SU-DHL-6 (cell line): ENCODE data around the gene MAP2K2.

Experiments
- H2AFZ ChIP-seq: fragments of 200-600 bp; sonication (generic); 2 replicates; pipeline ENCODE4 v1.6.1; 2014; ENCODE audit warnings: low read depth, mild to moderate bottlenecking, moderate library complexity, mixed read lengths, antibody characterized with exemption, low read length; ENCODE audit not compliant: severe bottlenecking
- H3F3A ChIP-seq: fragments of 200-600 bp; shearing (Covaris generic); 2 replicates; pipeline ENCODE4 v1.6.0; 2016; ENCODE audit warnings: antibody characterized with exemption, mild to moderate bottlenecking; ENCODE audit not compliant: insufficient read depth
- H3K27ac ChIP-seq: fragments of 200-600 bp; sonication (generic); 2 replicates; pipeline ENCODE4 v1.5.1; 2016; ENCODE audit warnings: low read depth, mild to moderate bottlenecking, low read length, moderate library complexity, mixed read lengths
- H3K27me3 ChIP-seq: fragments of 200-600 bp; sonication (generic), shearing (Covaris generic); 2 replicates; pipeline ENCODE4 v1.6.0; 2014; ENCODE audit warnings: mild to moderate bottlenecking, low read length
- H3K36me3 ChIP-seq: fragments of 200-600 bp; sonication (generic); 2 replicates; pipeline ENCODE4 v1.6.1; 2014; ENCODE audit warnings: mild to moderate bottlenecking, low read length, mixed read lengths
- H3K4me2 ChIP-seq: fragments of 300-600, 200-600 bp; shearing (Covaris generic), sonication (generic); 2 replicates; pipeline ENCODE4 v1.6.0; 2014; ENCODE audit warnings: low read length, low read depth, mild to moderate bottlenecking; ENCODE audit not compliant: poor library complexity, severe bottlenecking
- H3K4me3 ChIP-seq: fragments of 200-600 bp; sonication (generic); 2 replicates; pipeline ENCODE4 v1.5.1; 2014; ENCODE audit warnings: antibody characterized with exemption, low read length, mild to moderate bottlenecking, mixed read lengths; ENCODE audit not compliant: insufficient read depth, poor library complexity, severe bottlenecking
- H3K79me2 ChIP-seq: fragments of 200-600 bp; sonication (generic); 2 replicates; pipeline ENCODE4 v1.6.1; 2014; ENCODE audit warnings: mild to moderate bottlenecking, low read length, moderate library complexity; ENCODE audit not compliant: insufficient read depth
- H3K9ac ChIP-seq: fragments of 200-600 bp; sonication (generic); 2 replicates; pipeline ENCODE4 v1.7.0; 2014; ENCODE audit warnings: mild to moderate bottlenecking, low read length
- H3K9me2 ChIP-seq: fragments of 200-600 bp; sonication (generic); replicated peaks from 2 replicates; pipeline ENCODE4 v1.6.1; 2014; ENCODE audit warnings: low read length; ENCODE audit not compliant: insufficient read depth
- H3K9me3 ChIP-seq: fragments of 200-600 bp; sonication (generic); 2 replicates; pipeline ENCODE4 v1.6.1; 2014; ENCODE audit warnings: low read length, mixed read lengths; ENCODE audit not compliant: insufficient read depth
- H4K20me1 ChIP-seq: fragments of 200-600 bp; sonication (generic); 2 replicates; pipeline ENCODE4 v1.6.1; 2014; ENCODE audit warnings: low read depth, mild to moderate bottlenecking, antibody characterized with exemption, low read length, moderate library complexity, mixed read lengths
- EZH2phosphoT487 ChIP-seq: fragments of 200-600 bp; sonication (generic), shearing (Covaris generic); conservative IDR thresholded peaks from 2 replicates; pipeline ENCODE4 v1.6.1; 2018; ENCODE audit warnings: mild to moderate bottlenecking, antibody characterized with exemption, low read length, moderate library complexity, mixed read lengths
- TF ChIP-seq, protein P1 (sequence below): fragments of 200-600 bp; sonication (generic); IDR thresholded peaks from one replicate; pipeline ENCODE4 v1.5.1; 2017; ENCODE audit warnings: antibody characterized with exemption, mild to moderate bottlenecking, low read length, moderate library complexity; ENCODE audit not compliant: insufficient read depth, poor library complexity, severe bottlenecking

Gene MAP2K2

DNA sequence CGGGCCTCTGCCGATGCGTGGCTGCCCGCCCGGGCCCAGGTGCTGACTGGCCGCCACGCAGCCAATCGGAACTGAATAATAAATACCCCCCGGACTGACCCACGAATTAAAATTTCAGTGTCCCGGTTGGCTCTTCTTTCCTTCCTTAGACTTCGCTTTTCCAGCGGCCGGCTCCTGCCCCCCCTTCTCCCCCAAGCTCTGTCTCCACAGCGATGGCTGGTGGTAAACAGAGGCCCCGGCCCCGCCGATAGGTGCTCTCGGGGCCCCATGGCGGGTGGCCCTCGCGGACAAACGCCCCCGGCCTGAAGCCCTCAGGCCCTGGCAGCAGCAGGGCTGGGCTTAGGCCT, 59.8 kb downstream of the MAP2K2 start:
- H3K27me3 ChIP-seq = no peaks in the 10 kb centered on the region
- peaks cover 13% of the 10 kb centered on the region for H3F3A ChIP-seq
- H4K20me1 ChIP-seq = peaks cover 13% of the 10 kb centered on the region; the same call in 1 of the 2 replicates
- TF ChIP-seq EZH2phosphoT487 = no peak
- TF ChIP-seq, protein P1, sequence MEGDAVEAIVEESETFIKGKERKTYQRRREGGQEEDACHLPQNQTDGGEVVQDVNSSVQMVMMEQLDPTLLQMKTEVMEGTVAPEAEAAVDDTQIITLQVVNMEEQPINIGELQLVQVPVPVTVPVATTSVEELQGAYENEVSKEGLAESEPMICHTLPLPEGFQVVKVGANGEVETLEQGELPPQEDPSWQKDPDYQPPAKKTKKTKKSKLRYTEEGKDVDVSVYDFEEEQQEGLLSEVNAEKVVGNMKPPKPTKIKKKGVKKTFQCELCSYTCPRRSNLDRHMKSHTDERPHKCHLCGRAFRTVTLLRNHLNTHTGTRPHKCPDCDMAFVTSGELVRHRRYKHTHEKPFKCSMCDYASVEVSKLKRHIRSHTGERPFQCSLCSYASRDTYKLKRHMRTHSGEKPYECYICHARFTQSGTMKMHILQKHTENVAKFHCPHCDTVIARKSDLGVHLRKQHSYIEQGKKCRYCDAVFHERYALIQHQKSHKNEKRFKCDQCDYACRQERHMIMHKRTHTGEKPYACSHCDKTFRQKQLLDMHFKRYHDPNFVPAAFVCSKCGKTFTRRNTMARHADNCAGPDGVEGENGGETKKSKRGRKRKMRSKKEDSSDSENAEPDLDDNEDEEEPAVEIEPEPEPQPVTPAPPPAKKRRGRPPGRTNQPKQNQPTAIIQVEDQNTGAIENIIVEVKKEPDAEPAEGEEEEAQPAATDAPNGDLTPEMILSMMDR = no peak
- no peaks in the 10 kb centered on the region for H3K36me3 ChIP-seq
- H3K4me3 ChIP-seq = peak overlapping the region; percentile 97
- peaks cover 60% of the 10 kb centered on the region for H3K79me2 ChIP-seq
- peak overlapping the region; percentile 76 for H3K4me2 ChIP-seq
- H3K9ac ChIP-seq = peak overlapping the region; percentile 99
- H3K27ac ChIP-seq = peak overlapping the region; percentile 79
- H3K9me3 ChIP-seq = no peaks in the 10 kb centered on the region
- no peak overlapping the region for H2AFZ ChIP-seq
- H3K9me2 ChIP-seq = no peaks in the 10 kb centered on the region

DNA sequence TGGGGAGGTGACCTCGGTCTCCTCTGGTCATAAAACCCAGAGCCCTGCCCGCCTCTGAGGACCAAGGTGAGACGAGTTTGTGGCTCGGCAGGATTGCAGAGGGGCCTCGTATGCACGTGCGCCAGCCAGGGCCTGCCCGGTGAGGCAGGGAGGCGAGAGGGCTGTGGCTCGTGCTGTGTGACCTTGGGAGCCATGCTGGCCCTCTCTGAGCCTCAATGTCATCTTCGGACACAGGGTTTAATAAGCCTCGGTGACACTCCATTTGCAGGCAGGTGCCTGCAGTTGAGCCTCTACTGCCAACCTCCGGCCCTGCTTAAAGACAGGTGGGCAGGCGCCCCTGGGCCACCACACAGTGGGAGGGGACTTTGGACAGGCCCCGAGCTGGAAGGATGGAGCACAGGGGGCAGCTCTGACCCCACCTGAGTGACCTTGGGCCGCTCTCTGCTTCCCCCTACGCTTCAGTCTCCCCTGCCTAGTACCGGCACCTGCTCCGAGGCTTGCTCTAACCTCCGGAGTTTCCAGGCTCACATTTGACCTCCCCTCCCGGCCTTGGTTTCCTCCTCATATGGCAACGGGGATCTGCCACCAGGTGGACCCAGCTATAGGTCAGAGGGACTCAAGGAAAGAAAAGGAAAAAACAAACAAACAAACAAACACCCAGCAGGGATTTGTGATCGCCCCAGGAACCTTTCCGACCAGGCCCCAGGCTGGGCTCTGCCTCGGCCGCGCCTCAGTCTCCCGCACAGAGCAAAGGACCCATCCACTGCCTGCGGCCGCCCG, 60.4 kb downstream of the MAP2K2 start:
- peak overlapping the region; percentile 76 for H3K4me2 ChIP-seq
- H3K27ac ChIP-seq = peak overlapping the region; percentile 79
- no peaks in the 10 kb centered on the region for H3K27me3 ChIP-seq
- peak overlapping the region; percentile 97 for H3K4me3 ChIP-seq
- no peak for TF ChIP-seq EZH2phosphoT487
- TF ChIP-seq, protein P1 = no peak
- H4K20me1 ChIP-seq = peaks cover 16% of the 10 kb centered on the region; the same call in 1 of the 2 replicates
- H3K9me2 ChIP-seq = no peaks in the 10 kb centered on the region
- peaks cover 7% of the 10 kb centered on the region for H3F3A ChIP-seq
- no peaks in the 10 kb centered on the region for H3K36me3 ChIP-seq
- H3K79me2 ChIP-seq = peaks cover 66% of the 10 kb centered on the region
- H3K9me3 ChIP-seq = no peaks in the 10 kb centered on the region
- H2AFZ ChIP-seq = no peak overlapping the region
- peak overlapping the region; percentile 99 for H3K9ac ChIP-seq

DNA sequence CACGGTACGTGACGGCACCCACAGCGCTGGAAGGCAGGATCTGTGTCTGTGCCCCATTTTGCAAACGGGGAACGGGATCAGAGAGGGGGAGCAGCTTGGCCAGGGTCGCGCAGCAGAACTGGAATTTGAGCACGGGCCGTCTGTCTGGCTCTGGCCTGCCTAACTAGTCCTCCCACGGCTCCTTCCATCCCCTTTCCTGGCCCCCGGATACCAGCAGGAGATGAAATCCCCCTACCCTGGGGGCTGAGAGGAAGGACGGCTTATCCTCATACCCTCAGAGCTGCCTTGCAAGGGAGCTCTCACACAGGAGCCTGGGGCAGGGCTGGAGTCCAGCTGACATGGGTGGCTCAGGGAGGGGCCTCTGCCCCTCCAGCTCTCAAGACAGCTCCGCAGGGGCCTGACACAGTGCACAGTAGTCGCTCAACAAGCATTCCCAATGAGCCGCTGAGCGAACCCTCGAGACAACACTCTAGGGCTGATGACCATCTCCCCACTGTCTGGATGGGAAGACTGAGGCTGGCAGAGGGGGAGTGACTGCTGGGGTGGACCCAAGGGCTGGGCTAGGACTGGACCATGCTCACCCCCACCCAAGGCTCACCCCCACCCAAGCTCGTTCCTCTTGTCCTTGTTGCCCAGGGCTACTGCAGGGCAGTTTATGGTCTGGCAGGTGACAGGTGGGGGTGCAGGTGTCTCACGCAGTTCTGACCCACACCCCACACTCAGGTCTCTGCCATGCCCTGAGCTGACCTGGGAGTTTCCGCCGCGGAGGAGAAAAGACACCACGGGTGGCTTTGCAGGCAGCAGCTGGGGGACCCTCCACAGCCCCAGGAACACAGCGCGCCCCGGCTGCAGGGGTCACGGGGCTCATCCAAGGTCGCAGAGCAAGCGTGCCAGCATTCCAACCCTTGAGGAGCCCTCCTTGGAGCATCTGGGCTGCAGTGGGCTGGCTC, 61.2 kb downstream of the MAP2K2 start:
- peak overlapping the region; percentile 97 for H3K4me3 ChIP-seq
- TF ChIP-seq EZH2phosphoT487 = no peak
- TF ChIP-seq, protein P1 = no peak

More for the DNA sequence above, 61.2 kb downstream of the MAP2K2 start:
- Histone ChIP-seq H3K9me2 (no peaks in the 10 kb centered on the region), H4K20me1 (peaks cover 16% of the 10 kb centered on the region; the same call in 1 of the 2 replicates), H3F3A (no peaks in the 10 kb centered on the region), H3K27me3 (no peaks in the 10 kb centered on the region), H2AFZ (no peak overlapping the region), H3K27ac (peak overlapping the region; percentile 79), H3K9me3 (no peaks in the 10 kb centered on the region), H3K4me2 (peak overlapping the region; percentile 76), H3K9ac (peak overlapping the region; percentile 99), H3K36me3 (no peaks in the 10 kb centered on the region), H3K79me2 (peaks cover 74% of the 10 kb centered on the region)
